ENCODE data around the gene SEPTIN12.
"Not testable (repeated sequence)": the region's sequence is repeated elsewhere in the genome, so short reads cannot be mapped to it uniquely, and the experiment has no call there.

The SEPTIN12 gene

DNA sequence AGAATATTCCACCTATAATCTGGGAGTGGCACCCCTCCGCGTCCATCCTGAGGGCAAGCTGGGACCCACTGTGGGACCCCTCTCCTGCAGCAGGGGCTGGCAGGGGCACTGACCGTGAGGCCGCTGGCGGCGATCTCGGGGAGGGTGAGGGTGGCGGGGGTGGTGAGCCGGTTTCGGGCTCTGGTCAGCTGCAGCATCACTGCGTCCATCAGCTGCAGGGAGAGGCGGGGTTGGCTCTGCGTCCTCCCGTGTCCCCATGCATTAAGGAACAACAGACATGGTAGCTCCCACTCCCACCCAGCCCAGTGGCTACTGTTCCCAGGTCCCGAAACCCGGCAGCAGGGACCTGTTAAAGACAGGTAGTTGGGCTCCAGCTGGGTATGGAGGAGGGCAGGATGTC, 10.3 kb upstream of the SEPTIN12 start:
- H3K4me1 ChIP-seq (ENCODE audit: insufficient read depth, low read length) = no peaks in the 10 kb centered on the region
- H3K9ac ChIP-seq (ENCODE audit: low read depth, low read length) = no peak overlapping the region
- H3K9me3 ChIP-seq (ENCODE audit: control insufficient read depth, insufficient read depth, low read length) = no peaks in the 10 kb centered on the region
- no peaks in the 10 kb centered on the region for H3K36me3 ChIP-seq (ENCODE audit: insufficient read depth, low read length)

DNA sequence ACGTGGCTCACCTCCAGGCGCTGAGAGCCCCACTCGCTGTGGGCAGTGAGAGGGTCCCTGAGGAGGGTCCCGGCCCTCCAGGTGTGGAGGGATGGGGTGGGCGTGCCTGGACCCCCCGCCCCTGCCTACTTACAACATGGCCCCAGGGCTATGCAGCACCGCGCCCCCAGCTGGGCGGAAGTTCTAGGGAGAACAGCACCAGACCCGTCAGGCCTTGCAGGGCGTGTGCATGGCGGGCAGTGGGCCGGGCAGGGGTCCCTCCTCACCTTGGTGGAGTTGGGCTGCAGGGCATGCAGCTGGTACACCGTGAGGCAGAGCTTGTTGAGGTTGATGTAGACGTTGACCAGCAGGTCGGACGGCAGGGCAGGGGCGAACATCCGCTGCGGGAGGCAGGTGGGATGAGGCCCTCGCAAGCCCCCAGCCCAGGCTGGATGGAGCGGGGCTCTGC, 9.7 kb upstream of the SEPTIN12 start:
- Histone ChIP-seq H3K9ac (ENCODE audit: low read depth, low read length) (no peak overlapping the region), H3K9me3 (ENCODE audit: control insufficient read depth, insufficient read depth, low read length) (no peaks in the 10 kb centered on the region), H3K4me1 (ENCODE audit: insufficient read depth, low read length) (no peaks in the 10 kb centered on the region), H3K36me3 (ENCODE audit: insufficient read depth, low read length) (no peaks in the 10 kb centered on the region)

- Histone ChIP-seq H3K9ac (ENCODE audit: low read depth, low read length) (no peak overlapping the region), H3K36me3 (ENCODE audit: insufficient read depth, low read length) (no peaks in the 10 kb centered on the region), H3K9me3 (ENCODE audit: control insufficient read depth, insufficient read depth, low read length) (no peaks in the 10 kb centered on the region), H3K4me1 (ENCODE audit: insufficient read depth, low read length) (no peaks in the 10 kb centered on the region)
Measured at GRCh38 chr16:4796982-4797804, 9.0 kb upstream of the SEPTIN12 start.

DNA sequence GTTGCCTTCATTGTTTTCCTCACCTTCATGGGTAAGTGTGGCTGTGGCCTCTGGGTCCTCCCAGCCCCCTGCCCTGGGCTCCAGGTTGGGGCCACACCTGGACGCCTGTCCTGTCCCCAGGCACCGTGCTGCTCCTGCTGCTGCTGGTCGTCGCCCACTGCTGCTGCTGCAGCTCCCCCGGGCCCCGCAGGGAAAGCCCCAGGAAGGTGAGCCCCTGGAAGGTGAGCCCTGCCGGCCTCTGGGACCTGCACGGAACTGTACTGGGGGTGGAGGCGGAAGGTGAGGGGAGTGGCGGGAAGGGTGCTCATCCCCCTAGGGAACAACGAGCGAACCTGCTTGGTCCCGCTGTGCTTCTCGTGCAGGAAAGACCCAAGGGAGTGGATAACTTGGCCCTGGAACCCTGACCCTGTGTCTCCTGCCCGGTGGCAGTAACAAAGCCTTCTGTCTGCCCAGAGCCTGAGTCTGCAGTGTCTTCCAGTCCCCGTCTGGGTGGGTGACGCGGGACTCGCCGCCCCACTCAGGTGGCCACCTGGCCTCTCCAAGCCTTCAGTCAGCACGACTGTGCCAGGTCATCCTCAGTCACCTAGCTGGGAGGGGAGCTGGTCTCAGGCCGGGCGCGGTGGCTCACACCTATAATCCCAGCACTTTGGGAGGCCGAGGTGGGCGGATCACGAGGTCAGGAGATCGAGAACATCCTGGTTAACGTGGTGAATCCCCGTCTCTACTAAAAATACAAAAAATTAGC, 7.9 kb upstream of the SEPTIN12 start:
- H3K4me1 ChIP-seq (ENCODE audit: insufficient read depth, low read length) = no peaks in the 10 kb centered on the region
- H3K9ac ChIP-seq (ENCODE audit: low read depth, low read length) = no peak overlapping the region
- no peaks in the 10 kb centered on the region for H3K9me3 ChIP-seq (ENCODE audit: control insufficient read depth, insufficient read depth, low read length)
- H3K36me3 ChIP-seq (ENCODE audit: insufficient read depth, low read length) = no peaks in the 10 kb centered on the region

GRCh38 chr16:4795181-4795827, 7.2 kb upstream of the SEPTIN12 start, which contains the start of gene SMIM22:
SMIM22 (plus strand) TSS chr16:4795369; CDS start chr16:4795735, 366 bp downstream.
- H3K36me3 ChIP-seq (ENCODE audit: insufficient read depth, low read length) = no peaks in the 10 kb centered on the region
- no peaks in the 10 kb centered on the region for H3K9me3 ChIP-seq (ENCODE audit: control insufficient read depth, insufficient read depth, low read length)
- H3K4me1 ChIP-seq (ENCODE audit: insufficient read depth, low read length) = no peaks in the 10 kb centered on the region
- H3K9ac ChIP-seq (ENCODE audit: low read depth, low read length) = no peak within 1 kb of the TSS

DNA sequence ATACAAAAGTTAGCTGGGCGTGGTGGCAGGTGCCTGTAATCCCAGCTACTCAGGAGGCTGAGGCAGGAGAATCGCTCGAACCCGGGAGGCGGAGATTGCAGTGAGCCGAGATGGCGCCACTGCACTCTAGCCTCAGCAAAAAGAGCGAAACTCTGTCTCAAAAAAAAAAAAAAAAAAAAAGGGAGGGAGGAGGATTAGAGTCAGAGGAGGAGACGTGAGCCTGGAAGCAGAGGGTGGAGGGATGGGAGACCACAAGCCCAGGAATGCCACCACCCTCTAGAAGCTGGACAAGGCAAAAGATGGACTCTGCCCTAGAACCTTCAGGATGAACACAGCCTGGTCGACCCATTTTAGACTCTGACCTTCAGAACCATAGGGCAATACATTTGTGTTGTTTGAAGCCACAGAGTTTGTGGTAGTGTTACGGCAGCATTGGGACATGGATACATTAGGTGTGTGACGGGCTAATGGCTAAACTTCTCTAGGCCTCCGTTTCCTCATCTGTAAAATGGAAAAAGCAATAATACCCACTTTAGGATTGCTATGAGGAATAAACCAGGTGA, 4.9 kb upstream of the SEPTIN12 start:
- Histone ChIP-seq H3K4me1 (ENCODE audit: insufficient read depth, low read length) (peaks cover 6% of the 10 kb centered on the region), H3K9ac (ENCODE audit: low read depth, low read length) (no peak overlapping the region), H3K36me3 (ENCODE audit: insufficient read depth, low read length) (no peaks in the 10 kb centered on the region), H3K9me3 (ENCODE audit: control insufficient read depth, insufficient read depth, low read length) (no peaks in the 10 kb centered on the region)

DNA sequence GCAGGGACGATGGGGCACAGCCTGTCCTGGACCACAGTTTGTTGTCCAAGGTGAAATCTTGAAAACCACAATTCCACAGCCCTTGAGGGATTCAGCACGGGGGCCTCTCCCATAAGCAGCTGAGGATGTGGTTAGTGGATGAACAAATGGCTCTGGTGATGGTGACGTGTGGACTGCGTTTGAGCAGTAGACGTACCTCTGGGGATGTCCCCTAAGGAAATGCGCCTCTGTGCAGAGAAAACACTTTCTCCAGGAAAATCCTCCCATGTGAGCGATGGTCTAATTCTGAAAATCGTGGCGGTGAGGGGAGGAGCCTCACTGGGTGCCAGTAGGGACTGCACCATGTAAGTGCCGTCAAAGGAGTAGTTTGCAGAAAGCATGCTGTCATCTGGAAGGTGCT, 2.7 kb upstream of the SEPTIN12 start:
- no peaks in the 10 kb centered on the region for H3K36me3 ChIP-seq (ENCODE audit: insufficient read depth, low read length)
- no peaks in the 10 kb centered on the region for H3K9me3 ChIP-seq (ENCODE audit: control insufficient read depth, insufficient read depth, low read length)
- peaks cover 14% of the 10 kb centered on the region for H3K4me1 ChIP-seq (ENCODE audit: insufficient read depth, low read length)
- no peak overlapping the region for H3K9ac ChIP-seq (ENCODE audit: low read depth, low read length)

DNA sequence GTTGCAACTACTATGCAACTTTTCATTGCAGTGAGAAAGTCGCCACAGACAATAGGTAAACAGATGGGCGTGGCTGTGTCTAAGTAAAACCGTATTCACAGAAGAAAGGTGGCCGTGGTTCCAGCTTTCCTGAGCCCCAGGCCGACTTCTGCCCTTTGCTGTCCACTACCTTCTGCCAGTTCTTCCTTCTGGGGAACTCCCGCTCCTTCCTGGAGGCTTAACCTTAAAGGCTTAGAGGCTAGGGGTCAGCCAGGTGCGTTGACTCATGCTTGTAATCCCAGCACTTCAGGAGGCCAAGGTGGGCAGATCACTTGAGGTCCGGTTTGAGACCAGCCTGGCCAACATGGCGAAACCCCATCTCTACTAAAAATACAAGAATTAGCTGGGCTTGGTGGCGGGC, 2.1 kb upstream of the SEPTIN12 start:
- no peaks in the 10 kb centered on the region for H3K9me3 ChIP-seq (ENCODE audit: control insufficient read depth, insufficient read depth, low read length)
- H3K4me1 ChIP-seq (ENCODE audit: insufficient read depth, low read length) = peaks cover 14% of the 10 kb centered on the region
- H3K36me3 ChIP-seq (ENCODE audit: insufficient read depth, low read length) = no peaks in the 10 kb centered on the region
- H3K9ac ChIP-seq (ENCODE audit: low read depth, low read length) = no peak overlapping the region

DNA sequence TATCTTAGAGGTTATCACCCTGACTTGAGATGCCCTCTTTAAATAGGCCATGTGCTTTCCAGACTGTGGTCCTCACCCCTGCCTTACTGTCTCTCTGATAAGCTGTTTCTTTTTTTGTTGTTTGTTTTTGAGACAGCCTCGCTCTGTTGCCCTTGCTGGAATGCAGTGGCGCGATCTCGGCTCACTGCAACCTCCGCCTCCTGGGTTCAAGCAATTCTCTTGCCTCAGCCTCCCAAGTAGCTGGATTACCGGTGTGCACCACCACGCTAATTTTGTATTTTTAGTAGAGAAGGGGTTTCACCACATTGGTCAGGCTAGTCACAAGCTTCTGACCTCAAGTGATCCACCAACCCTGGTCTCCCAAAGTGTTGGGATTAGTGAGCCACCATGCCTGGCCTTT, 765 bp upstream of the SEPTIN12 start:
- Histone ChIP-seq H3K9me3 (ENCODE audit: control insufficient read depth, insufficient read depth, low read length) (no peaks in the 10 kb centered on the region), H3K4me1 (ENCODE audit: insufficient read depth, low read length) (peaks cover 14% of the 10 kb centered on the region), H3K9ac (ENCODE audit: low read depth, low read length) (no peak overlapping the region), H3K36me3 (ENCODE audit: insufficient read depth, low read length) (no peaks in the 10 kb centered on the region)

DNA sequence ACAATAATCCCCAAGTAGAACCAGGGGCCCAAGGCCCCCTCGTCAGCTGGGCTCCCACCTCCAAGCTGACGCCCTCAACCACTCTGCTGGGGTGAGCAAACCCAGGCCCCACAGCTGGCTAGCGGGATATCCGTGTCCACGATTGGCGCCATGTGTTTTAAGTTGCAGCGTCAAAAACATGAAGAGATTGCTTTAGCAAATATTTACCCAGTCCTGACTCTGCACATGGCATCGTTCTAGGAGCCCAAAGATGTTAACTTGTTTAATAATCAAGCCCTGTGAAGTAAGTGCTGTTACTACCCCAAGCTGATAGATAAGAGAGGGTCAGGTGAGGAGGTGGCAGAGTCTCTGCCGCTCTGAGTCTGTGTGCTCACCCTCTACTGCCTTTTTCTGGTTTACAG, 344 bp upstream of the SEPTIN12 start:
- Histone ChIP-seq H3K9me3 (ENCODE audit: control insufficient read depth, insufficient read depth, low read length) (no peaks in the 10 kb centered on the region), H3K9ac (ENCODE audit: low read depth, low read length) (no peak overlapping the region), H3K4me1 (ENCODE audit: insufficient read depth, low read length) (peaks cover 14% of the 10 kb centered on the region), H3K36me3 (ENCODE audit: insufficient read depth, low read length) (no peaks in the 10 kb centered on the region)

DNA sequence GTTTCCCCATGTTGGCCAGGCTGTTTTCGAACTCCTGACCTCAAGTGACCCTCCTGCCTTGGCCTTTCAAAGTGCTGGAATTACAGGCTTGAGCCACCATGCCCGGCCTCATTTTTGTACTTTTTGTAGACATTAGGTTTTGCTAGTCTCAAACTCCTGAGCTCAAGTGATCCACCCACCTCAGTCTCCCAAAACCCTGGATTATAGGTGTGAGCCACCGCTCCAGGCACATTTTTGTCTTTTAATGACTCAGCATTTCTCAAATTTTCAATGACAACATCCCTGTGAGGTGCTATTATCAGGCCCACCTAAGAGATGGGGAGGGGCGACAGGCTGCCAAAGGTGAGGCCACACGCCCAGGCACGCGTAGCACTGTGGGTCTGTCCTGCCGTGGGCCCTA, 1.1 kb downstream of the SEPTIN12 start:
- Histone ChIP-seq H3K9me3 (ENCODE audit: control insufficient read depth, insufficient read depth, low read length) (no peaks in the 10 kb centered on the region), H3K4me1 (ENCODE audit: insufficient read depth, low read length) (peaks cover 14% of the 10 kb centered on the region), H3K36me3 (ENCODE audit: insufficient read depth, low read length) (no peaks in the 10 kb centered on the region), H3K9ac (ENCODE audit: low read depth, low read length) (no peak overlapping the region)

DNA sequence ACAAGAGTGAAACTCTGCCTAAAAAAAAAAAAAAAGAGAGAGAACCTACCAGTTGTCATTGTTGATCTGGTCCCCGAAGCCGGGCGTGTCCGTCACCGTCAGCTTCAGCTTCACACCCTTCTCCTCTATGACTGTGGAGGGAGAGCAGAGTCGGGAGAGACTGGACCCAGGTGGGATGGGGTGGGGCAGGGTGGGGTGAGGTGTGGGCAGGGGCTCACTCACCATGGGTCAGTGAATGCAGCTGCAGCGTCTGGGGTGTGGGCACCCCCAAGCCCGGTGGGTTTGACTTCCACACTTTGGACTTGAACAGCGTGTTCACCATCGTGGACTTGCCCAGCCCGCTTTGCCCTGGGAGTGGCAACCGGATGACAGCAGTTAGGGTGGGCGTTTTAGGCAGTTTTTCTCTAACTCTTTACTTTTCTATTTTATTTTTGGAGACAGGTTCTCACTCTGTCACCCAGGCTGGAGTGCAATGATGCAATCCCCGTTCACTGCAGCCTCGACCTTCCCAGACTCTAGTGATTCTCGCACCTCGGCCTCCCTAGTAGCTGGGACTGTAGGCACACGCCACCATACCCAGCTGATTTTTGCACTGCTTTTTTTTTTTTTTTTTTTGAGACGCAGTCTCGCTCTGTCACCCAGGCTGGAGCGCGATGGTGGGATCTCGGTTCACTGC, 2.2 kb downstream of the SEPTIN12 start:
- Histone ChIP-seq H3K9ac (ENCODE audit: low read depth, low read length) (no peak overlapping the region; the same call in 1 of the 2 replicates), H3K36me3 (ENCODE audit: insufficient read depth, low read length) (no peaks in the 10 kb centered on the region), H3K4me1 (ENCODE audit: insufficient read depth, low read length) (peaks cover 14% of the 10 kb centered on the region), H3K9me3 (ENCODE audit: control insufficient read depth, insufficient read depth, low read length) (no peaks in the 10 kb centered on the region)

GRCh38 chr16:4784444-4784987, 3.6 kb downstream of the SEPTIN12 start:
- H3K4me1 ChIP-seq (ENCODE audit: insufficient read depth, low read length) = peaks cover 14% of the 10 kb centered on the region
- not testable (repeated sequence) for H3K9ac ChIP-seq (ENCODE audit: low read depth, low read length); H3K36me3 ChIP-seq (ENCODE audit: insufficient read depth, low read length); H3K9me3 ChIP-seq (ENCODE audit: control insufficient read depth, insufficient read depth, low read length)

GRCh38 chr16:4783951-4784336, 4.2 kb downstream of the SEPTIN12 start:
- Histone ChIP-seq H3K9ac (ENCODE audit: low read depth, low read length) (no peak overlapping the region), H3K9me3 (ENCODE audit: control insufficient read depth, insufficient read depth, low read length) (no peaks in the 10 kb centered on the region), H3K4me1 (ENCODE audit: insufficient read depth, low read length) (peaks cover 14% of the 10 kb centered on the region), H3K36me3 (ENCODE audit: insufficient read depth, low read length) (no peaks in the 10 kb centered on the region)

Measured in ES-I3 (cell line).